Measurements from ENCODE around the gene TTC16. TPM values are rescaled to one million over a fixed set of nuclear protein-coding genes. Genes with fewer than 3 reads are reported as not detected.
A peak's percentile ranks its signal among the peaks of the same experiment; 100 is the strongest.

The TTC16 gene
- total and polyA plus RNA-seq, 4 donors: 1.5 to 5.6 (median 2.7) TPM

GRCh38 chr9:127763918-127764384 lies 48.1 kb downstream of the TTC16 start:
- no peak overlapping the region for H3K9ac ChIP-seq (ENCODE audit: insufficient read depth in 1 of 2, low read length in 2 of 2)
- no peaks in the 10 kb centered on the region for H3K9me3 ChIP-seq (ENCODE audit: control insufficient read depth in 4 of 4, insufficient read depth in 3 of 4, low read length in 3 of 4)
- DNase-seq: peak; percentile 26 to 56 (median 37)
- H3K36me3 ChIP-seq (ENCODE audit: control insufficient read depth in 4 of 4, insufficient read depth in 4 of 4, low read length in 4 of 4): peaks cover 0 to 9% (median 0%) of the 10 kb centered on the region in 4 donors
- H3K4me3 ChIP-seq: no peak overlapping the region
- 46 to 70% methylated on average over 7 of the region's 7 CpGs for WGBS, 2 donors
- peak overlapping the region; percentile 72 to 89 for H3K27ac ChIP-seq (ENCODE audit: low read depth in 1 of 2, low read length in 1 of 2)
- peak; percentile 13 for TF ChIP-seq CTCF (IDR thresholded peaks at IDR 0.05; ENCODE audit: control extremely low read depth, extremely low read depth)
- H3K27me3 ChIP-seq (ENCODE audit: control insufficient read depth in 3 of 3, insufficient read depth in 3 of 3, low read length in 2 of 3): no peaks in the 10 kb centered on the region
- peak; percentile 76 for ATAC-seq (ENCODE audit: insufficient read depth, low FRiP score)
- H3K4me1 ChIP-seq (ENCODE audit: control insufficient read depth in 5 of 5, insufficient read depth in 5 of 5, low read length in 5 of 5): peaks cover 0 to 19% (median 8%) of the 10 kb centered on the region in 5 donors

- peak overlapping the region; percentile 13 to 61 for H3K27ac ChIP-seq (ENCODE audit: low read depth in 1 of 2, low read length in 1 of 2)
- peaks cover 0 to 17% (median 12%) of the 10 kb centered on the region in 5 donors for H3K4me1 ChIP-seq (ENCODE audit: control insufficient read depth in 5 of 5, insufficient read depth in 5 of 5, low read length in 5 of 5)
- WGBS, 2 donors: 64 to 67% methylated on average over 1 of the region's 1 CpG
Observed at GRCh38 chr9:127765418-127765817, 49.5 kb downstream of the TTC16 start.

GRCh38 chr9:127767410-127767809 lies 51.5 kb downstream of the TTC16 start:
- Histone ChIP-seq H3K9ac (ENCODE audit: insufficient read depth in 1 of 2, low read length in 2 of 2) (peak overlapping the region in 1 of 2 donors; percentile 34), H3K27me3 (ENCODE audit: control insufficient read depth in 3 of 3, insufficient read depth in 3 of 3, low read length in 2 of 3) (no peaks in the 10 kb centered on the region), H3K27ac (ENCODE audit: low read depth in 1 of 2, low read length in 1 of 2) (peak overlapping the region; percentile 78 to 86), H3K36me3 (ENCODE audit: control insufficient read depth in 4 of 4, insufficient read depth in 4 of 4, low read length in 4 of 4) (peaks cover 0 to 9% (median 0%) of the 10 kb centered on the region in 4 donors), H3K4me3 (no peak overlapping the region), H3K9me3 (ENCODE audit: control insufficient read depth in 4 of 4, insufficient read depth in 3 of 4, low read length in 3 of 4) (no peaks in the 10 kb centered on the region), H3K4me1 (ENCODE audit: control insufficient read depth in 5 of 5, insufficient read depth in 5 of 5, low read length in 5 of 5) (peaks cover 0 to 21% (median 6%) of the 10 kb centered on the region in 5 donors)
- DNase-seq (no peak), ATAC-seq (ENCODE audit: insufficient read depth, low FRiP score) (no peak)
- 46 to 54% methylated on average over 3 of the region's 3 CpGs for WGBS, 2 donors
- TF ChIP-seq CTCF (IDR thresholded peaks at IDR 0.05; ENCODE audit: control extremely low read depth, extremely low read depth): no peak

More at GRCh38 chr9:127765418-127765817, 49.5 kb downstream of the TTC16 start:
- no peaks in the 10 kb centered on the region for H3K27me3 ChIP-seq (ENCODE audit: control insufficient read depth in 3 of 3, insufficient read depth in 3 of 3, low read length in 2 of 3)
- no peak overlapping the region for H3K9ac ChIP-seq (ENCODE audit: insufficient read depth in 1 of 2, low read length in 2 of 2)
- peaks cover 0 to 9% (median 0%) of the 10 kb centered on the region in 4 donors for H3K36me3 ChIP-seq (ENCODE audit: control insufficient read depth in 4 of 4, insufficient read depth in 4 of 4, low read length in 4 of 4)
- DNase-seq: no peak
- ATAC-seq (ENCODE audit: insufficient read depth, low FRiP score): no peak
- no peaks in the 10 kb centered on the region for H3K9me3 ChIP-seq (ENCODE audit: control insufficient read depth in 4 of 4, insufficient read depth in 3 of 4, low read length in 3 of 4)
- TF ChIP-seq CTCF (IDR thresholded peaks at IDR 0.05; ENCODE audit: control extremely low read depth, extremely low read depth): no peak
- H3K4me3 ChIP-seq: no peak overlapping the region
